GM23338 (cell line): Measurements from ENCODE around the gene XYLT1. TPM values are rescaled to one million over a fixed set of nuclear protein-coding genes. Genes with fewer than 3 reads are reported as not detected.
A peak's percentile ranks its signal among the peaks of the same experiment; 100 is the strongest.

Experiments used
- ATAC-seq: fragments of 200-7000 bp; cut with Tn5 transposase; 3 replicates; pipeline ENCODE4 v1.9.1; 2020
- DNase-seq: peaks from one replicate; pipeline ENCODE4 v3.0.0-alpha.2; 2015; ENCODE audit warnings: low spot score
- H2AFZ ChIP-seq: fragments of 200-600 bp; sonication (generic); 2 replicates; pipeline ENCODE4 v1.8.0; 2016; ENCODE audit warnings: antibody characterized with exemption, mild to moderate bottlenecking, moderate library complexity
- H3F3A ChIP-seq: fragments of 200-600 bp; sonication (generic); replicated peaks from 2 replicates; pipeline ENCODE4 v1.8.0; 2017; ENCODE audit warnings: antibody characterized with exemption, mixed run types, low read depth
- H3K27ac ChIP-seq: fragments of 200-600 bp; sonication (generic); 2 replicates; pipeline ENCODE4 v1.6.1; 2016; ENCODE audit warnings: low read depth
- H3K27me3 ChIP-seq: fragments of 200-600 bp; sonication (generic); 2 replicates; pipeline ENCODE4 v1.8.0; 2016; ENCODE audit warnings: mild to moderate bottlenecking, mixed run types, moderate library complexity; ENCODE audit not compliant: insufficient read depth
- H3K36me3 ChIP-seq: fragments of 200-600 bp; sonication (generic); 2 replicates; pipeline ENCODE4 v1.8.0; 2016; ENCODE audit warnings: mild to moderate bottlenecking; ENCODE audit not compliant: insufficient read depth
- H3K4me1 ChIP-seq: fragments of 200-600 bp; sonication (generic); 2 replicates; pipeline ENCODE4 v1.8.0; 2016; ENCODE audit warnings: mild to moderate bottlenecking, moderate library complexity; ENCODE audit not compliant: insufficient read depth
- H3K4me2 ChIP-seq: fragments of 200-600 bp; sonication (generic); 2 replicates; pipeline ENCODE4 v1.7.1; 2017; ENCODE audit warnings: mixed run types
- H3K4me3 ChIP-seq: fragments of 200-600 bp; sonication (generic); 2 replicates; pipeline ENCODE4 v1.6.1; 2016; ENCODE audit warnings: mixed run types
- H3K79me2 ChIP-seq: fragments of 200-600 bp; sonication (generic); replicated peaks from 2 replicates; pipeline ENCODE4 v1.8.0; 2017; ENCODE audit warnings: mild to moderate bottlenecking; ENCODE audit not compliant: insufficient read depth
- H3K9me2 ChIP-seq: fragments of 200-600 bp; sonication (generic); 2 replicates; pipeline ENCODE4 v1.8.0; 2017; ENCODE audit not compliant: insufficient read depth
- H4K20me1 ChIP-seq: fragments of 200-600 bp; sonication (generic); replicated peaks from 2 replicates; pipeline ENCODE4 v1.8.0; 2017; ENCODE audit warnings: mild to moderate bottlenecking; ENCODE audit not compliant: insufficient read depth
- H3K27ac Mint-ChIP-seq: 2 replicates; pipeline ENCODE4 v1.8.0; 2020; ENCODE audit warnings: inconsistent platforms, mild to moderate bottlenecking, moderate library complexity, mixed read lengths
- H3K27me3 Mint-ChIP-seq: 3 replicates; pipeline ENCODE4 v1.8.0; 2022; ENCODE audit warnings: low read depth, mild to moderate bottlenecking, moderate library complexity, mixed read lengths, inconsistent platforms; ENCODE audit not compliant: insufficient read depth, poor library complexity
- H3K36me3 Mint-ChIP-seq: 3 replicates; pipeline ENCODE4 v1.8.0; 2021; ENCODE audit warnings: low read depth, mild to moderate bottlenecking, inconsistent platforms, moderate library complexity, mixed read lengths
- H3K4me1 Mint-ChIP-seq: 3 replicates; pipeline ENCODE4 v1.8.0; 2020; ENCODE audit warnings: mild to moderate bottlenecking, inconsistent platforms, mixed read lengths
- H3K4me3 Mint-ChIP-seq: 3 replicates; pipeline ENCODE4 v1.8.0; 2021; ENCODE audit warnings: moderate library complexity, mild to moderate bottlenecking, inconsistent platforms, mixed read lengths
- H3K9me3 Mint-ChIP-seq: 3 replicates; pipeline ENCODE4 v1.8.0; 2020; ENCODE audit warnings: moderate library complexity, mild to moderate bottlenecking, inconsistent platforms, mixed read lengths
- CREB1 ChIP-seq: fragments of 250-450 bp; sonication (Bioruptor Pico); IDR thresholded peaks from 2 replicates; pipeline ENCODE4 v1.5.0; 2020; ENCODE audit warnings: low read depth, mild to moderate bottlenecking, moderate library complexity
- CTCF ChIP-seq, 2 experiments: fragments of 200-600 bp in 1 of 2; sonication (generic) in 1 of 2; conservative IDR thresholded peaks; 2 replicates each; pipeline versions ENCODE4 v1.5.1 to v1.6.1; 2016 to 2017; ENCODE audit warnings: antibody characterized with exemption in 2 of 2, low read depth in 2 of 2, mild to moderate bottlenecking in 2 of 2, moderate library complexity in 1 of 2
- ETS1 ChIP-seq: IDR thresholded peaks from 2 replicates; pipeline ENCODE4 v1.6.1; 2016; ENCODE audit warnings: antibody characterized with exemption
- EZH2 ChIP-seq: fragments of 200-600 bp; sonication (generic); IDR thresholded peaks from one replicate; pipeline ENCODE4 v1.8.0; 2017; ENCODE audit warnings: antibody characterized with exemption, mild to moderate bottlenecking, low read depth; ENCODE audit not compliant: unreplicated experiment
- EZH2phosphoT487 ChIP-seq: fragments of 200-600 bp; sonication (generic); IDR thresholded peaks from one replicate; pipeline ENCODE4 v1.8.1; 2018; ENCODE audit warnings: antibody characterized with exemption; ENCODE audit not compliant: unreplicated experiment
- JUNB ChIP-seq: IDR thresholded peaks from one replicate; pipeline ENCODE4 v1.6.1; 2016; ENCODE audit warnings: antibody characterized with exemption; ENCODE audit not compliant: unreplicated experiment
- NANOG ChIP-seq: IDR thresholded peaks from 2 replicates; pipeline ENCODE4 v1.6.1; 2016; ENCODE audit warnings: antibody characterized with exemption, borderline replicate concordance
- POLR2AphosphoS5 ChIP-seq: IDR thresholded peaks from 2 replicates; pipeline ENCODE4 v1.6.1; 2016; ENCODE audit warnings: antibody characterized with exemption, low read depth
- REST ChIP-seq: IDR thresholded peaks from one replicate; pipeline ENCODE4 v1.6.1; 2018; ENCODE audit warnings: antibody characterized with exemption; ENCODE audit not compliant: unreplicated experiment
- STAT1 ChIP-seq: IDR thresholded peaks from one replicate; pipeline ENCODE4 v1.6.1; 2016; ENCODE audit warnings: antibody characterized with exemption; ENCODE audit not compliant: unreplicated experiment
- ZNF114 ChIP-seq: fragments of 250-450 bp; sonication (Bioruptor Pico); IDR thresholded peaks from 2 replicates; pipeline ENCODE4 v1.5.0; 2020; ENCODE audit warnings: mild to moderate bottlenecking, moderate library complexity
- ZNF331 ChIP-seq: fragments of 250-450 bp; sonication (Bioruptor Pico); IDR thresholded peaks from 2 replicates; pipeline ENCODE4 v1.5.0; 2020; ENCODE audit warnings: low read depth, mild to moderate bottlenecking, moderate library complexity
- ZNF462 ChIP-seq: fragments of 250-450 bp; sonication (Bioruptor Pico); IDR thresholded peaks from 2 replicates; pipeline ENCODE4 v1.5.0; 2020; ENCODE audit warnings: mild to moderate bottlenecking, moderate library complexity
- polyA plus RNA-seq: library from polyadenylated mRNA; unstranded; fragments of >200 nt; fragmentation: Nextera tagmentation; extraction: Ambion mirVana; gene quantifications from 2 replicates; pipeline ENCODE4 v1.2.1, GENCODE V29; 2016
- total RNA-seq: library from RNA; depleted of rRNA; stranded (reverse); fragments of >200 nt; shearing (Covaris generic); gene quantifications from 2 replicates; pipeline ENCODE4 v1.2.3, GENCODE V29; 2014

The XYLT1 gene
- total and polyA plus RNA-seq, 2 experiments from 2014 or later, result 3.5 to 24.7 TPM

- ATAC-seq (peak; percentile 33; the same call in 2 of the 3 replicates), DNase-seq (no peak)
- H3K4me1 ChIP-seq, result 0 out of 2 replicates have a peak, but pooled peaks cover 4% of the 10 kb centered on the region
- H3K4me1 Mint-ChIP-seq, result peaks cover 14% of the 10 kb centered on the region
- H3K27ac Mint-ChIP-seq, result no peak overlapping the region
- TF ChIP-seq ETS1 (no peak), NANOG (no peak), CTCF (conservative IDR thresholded peaks at IDR 0.05; ENCODE audit: low read depth in 2 of 2) (no peak), EZH2 (no peak), EZH2phosphoT487 (no peak), JUNB (no peak), POLR2AphosphoS5 (no peak), CREB1 (CRISPR knock-in tag) (no peak), ZNF114 (CRISPR knock-in tag) (no peak), REST (no peak), ZNF331 (no peak), STAT1 (no peak), ZNF462 (CRISPR knock-in tag) (no peak)
- H3K4me3 Mint-ChIP-seq, result no peak overlapping the region
- H3K4me2 ChIP-seq, result no peak overlapping the region
- H3K27ac ChIP-seq, result no peak overlapping the region
- H3K9me2 ChIP-seq, result no peaks in the 10 kb centered on the region
- no peaks in the 10 kb centered on the region for H3K27me3 ChIP-seq
- peaks cover 11% of the 10 kb centered on the region; the same call in 1 of the 2 replicates for H4K20me1 ChIP-seq
- no peak overlapping the region for H2AFZ ChIP-seq
- H3K36me3 ChIP-seq, result no peaks in the 10 kb centered on the region
- no peaks in the 10 kb centered on the region for H3K9me3 Mint-ChIP-seq
- no peaks in the 10 kb centered on the region for H3K36me3 Mint-ChIP-seq
- peaks cover 2% of the 10 kb centered on the region for H3K27me3 Mint-ChIP-seq
- no peak overlapping the region for H3K4me3 ChIP-seq
- H3F3A ChIP-seq, result no peaks in the 10 kb centered on the region
- H3K79me2 ChIP-seq, result peaks cover 14% of the 10 kb centered on the region
Measured at GRCh38 chr16:17281052-17281451, 189.7 kb downstream of the XYLT1 start.
